ENCODE data around the gene CHD9.

DNA sequence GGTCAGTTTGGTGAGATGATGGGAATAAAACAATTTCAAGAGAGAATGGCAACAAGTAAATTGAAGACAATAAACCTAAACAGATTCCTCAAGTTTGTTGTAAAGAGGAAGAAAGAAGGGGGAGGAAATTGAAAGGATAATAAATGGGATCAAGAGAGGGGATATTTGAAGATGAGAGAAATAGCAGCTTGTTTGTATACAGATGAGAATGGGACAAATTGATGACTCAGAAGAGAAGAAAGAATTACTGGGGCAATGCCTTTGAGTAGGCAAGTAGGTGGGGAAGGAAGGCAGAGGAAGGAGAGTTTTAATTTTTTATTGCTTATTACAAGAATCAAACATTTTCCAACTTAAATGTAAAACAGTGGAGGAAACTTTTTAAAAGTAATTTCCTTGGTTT, 98.3 kb downstream of the CHD9 start:
- TF ChIP-seq, protein P1, sequence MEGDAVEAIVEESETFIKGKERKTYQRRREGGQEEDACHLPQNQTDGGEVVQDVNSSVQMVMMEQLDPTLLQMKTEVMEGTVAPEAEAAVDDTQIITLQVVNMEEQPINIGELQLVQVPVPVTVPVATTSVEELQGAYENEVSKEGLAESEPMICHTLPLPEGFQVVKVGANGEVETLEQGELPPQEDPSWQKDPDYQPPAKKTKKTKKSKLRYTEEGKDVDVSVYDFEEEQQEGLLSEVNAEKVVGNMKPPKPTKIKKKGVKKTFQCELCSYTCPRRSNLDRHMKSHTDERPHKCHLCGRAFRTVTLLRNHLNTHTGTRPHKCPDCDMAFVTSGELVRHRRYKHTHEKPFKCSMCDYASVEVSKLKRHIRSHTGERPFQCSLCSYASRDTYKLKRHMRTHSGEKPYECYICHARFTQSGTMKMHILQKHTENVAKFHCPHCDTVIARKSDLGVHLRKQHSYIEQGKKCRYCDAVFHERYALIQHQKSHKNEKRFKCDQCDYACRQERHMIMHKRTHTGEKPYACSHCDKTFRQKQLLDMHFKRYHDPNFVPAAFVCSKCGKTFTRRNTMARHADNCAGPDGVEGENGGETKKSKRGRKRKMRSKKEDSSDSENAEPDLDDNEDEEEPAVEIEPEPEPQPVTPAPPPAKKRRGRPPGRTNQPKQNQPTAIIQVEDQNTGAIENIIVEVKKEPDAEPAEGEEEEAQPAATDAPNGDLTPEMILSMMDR (IDR thresholded peaks at IDR 0.05 in 4 of 5, conservative IDR thresholded peaks at IDR 0.05 in 1 of 5): no peak
- TF ChIP-seq POLR2A (IDR thresholded peaks at IDR 0.05): no peak

Measured in gastrocnemius medialis (tissue), 4 donors.